ENCODE measurements around the gene BCAR1.
"Not testable (repeated sequence)": the region's sequence is repeated elsewhere in the genome, so short reads cannot be mapped to it uniquely, and the experiment has no call there.

Gene BCAR1

GRCh38 chr16:75224306-75225082, 26.9 kb downstream of the BCAR1 start:
- DNase-seq (ENCODE audit: low read depth in 2 of 2) = no peak

GRCh38 chr16:75223129-75223528, 28.3 kb downstream of the BCAR1 start:
- DNase-seq (ENCODE audit: low read depth in 2 of 2) = not testable (repeated sequence)

GRCh38 chr16:75222271-75222783, 29.1 kb downstream of the BCAR1 start:
- no peak for DNase-seq (ENCODE audit: low read depth in 2 of 2)

- no peak for DNase-seq (ENCODE audit: low read depth in 2 of 2)
Measured at GRCh38 chr16:75219838-75220237, 31.6 kb downstream of the BCAR1 start.

- no peak for DNase-seq (ENCODE audit: low read depth in 2 of 2)
Measured at GRCh38 chr16:75219088-75219487, 32.3 kb downstream of the BCAR1 start.

GRCh38 chr16:75218256-75219076, 33.0 kb downstream of the BCAR1 start, which contains the start of gene CTRB1:
TSS of gene CTRB1 (plus strand) at chr16:75218988. CDS start at chr16:75219008, 20 bp downstream.
- DNase-seq (ENCODE audit: low read depth in 2 of 2) = no peak

- no peak for DNase-seq (ENCODE audit: low read depth in 2 of 2)
Measured at GRCh38 chr16:75217389-75217851, 34.0 kb downstream of the BCAR1 start.

- DNase-seq (ENCODE audit: low read depth in 2 of 2) = no peak
Measured at GRCh38 chr16:75216576-75216975, 34.8 kb downstream of the BCAR1 start.

GRCh38 chr16:75216127-75216526, 35.3 kb downstream of the BCAR1 start:
- DNase-seq (ENCODE audit: low read depth in 2 of 2) = no peak

- not testable (repeated sequence) for DNase-seq (ENCODE audit: low read depth in 2 of 2)
Measured at GRCh38 chr16:75211286-75211685, 40.1 kb downstream of the BCAR1 start.

GRCh38 chr16:75209944-75210343, 41.5 kb downstream of the BCAR1 start:
- DNase-seq (ENCODE audit: low read depth in 2 of 2) = no peak

GRCh38 chr16:75209514-75209913, 41.9 kb downstream of the BCAR1 start:
- DNase-seq (ENCODE audit: low read depth in 2 of 2) = not testable (repeated sequence)

- DNase-seq (ENCODE audit: low read depth in 2 of 2) = no peak
Measured at GRCh38 chr16:75208861-75209505, 42.4 kb downstream of the BCAR1 start.

- DNase-seq (ENCODE audit: low read depth in 2 of 2) = no peak
Measured at GRCh38 chr16:75208242-75208825, 43.1 kb downstream of the BCAR1 start.

- DNase-seq (ENCODE audit: low read depth in 2 of 2) = no peak
Measured at GRCh38 chr16:75207831-75208230, 43.6 kb downstream of the BCAR1 start.

- no peak for DNase-seq (ENCODE audit: low read depth in 2 of 2)
Measured at GRCh38 chr16:75206749-75207451, 44.5 kb downstream of the BCAR1 start, which contains the start of gene CTRB2. TSS of gene CTRB2 (minus strand) at chr16:75207161. CDS start at chr16:75207141, 20 bp downstream.

GRCh38 chr16:75205961-75206748, 45.3 kb downstream of the BCAR1 start:
- not testable (repeated sequence) for DNase-seq (ENCODE audit: low read depth in 2 of 2)

GRCh38 chr16:75205438-75205837, 46.0 kb downstream of the BCAR1 start:
- not testable (repeated sequence) for DNase-seq (ENCODE audit: low read depth in 2 of 2)

- not testable (repeated sequence) for DNase-seq (ENCODE audit: low read depth in 2 of 2)
Measured at GRCh38 chr16:75204905-75205304, 46.5 kb downstream of the BCAR1 start.

- DNase-seq (ENCODE audit: low read depth in 2 of 2) = no peak
Measured at GRCh38 chr16:75204410-75204758, 47.0 kb downstream of the BCAR1 start.
